Activated T-cell treated with anti-CD3 and anti-CD28 coated beads, Interleukin-2, amount 50 U/mL, for 72 hours (primary cell): ENCODE data around the gene BMP2. TPM values are rescaled to one million over a fixed set of nuclear protein-coding genes. Genes with fewer than 3 reads are reported as not detected.

Source experiments
- ATAC-seq, 2 donors: fragments of 150-1000 bp; cut with Tn5 transposase; replicated peaks in 1 of 2; 2 replicates each; pipeline ENCODE4 v1.10.0; 2021; ENCODE audit warnings: moderate library complexity in 2 of 2, mild to moderate bottlenecking in 1 of 2
- DNase-seq, 2 donors: peaks; one replicate each; pipeline ENCODE4 v3.0.0; 2021 to 2022; ENCODE audit warnings: mixed read lengths in 1 of 2
- H3K27ac Mint-ChIP-seq: one replicate; pipeline ENCODE4 v1.8.0; 2022; ENCODE audit warnings: mild to moderate bottlenecking, moderate library complexity, mixed read lengths
- H3K27me3 Mint-ChIP-seq: one replicate; pipeline ENCODE4 v1.8.0; 2022; ENCODE audit warnings: low read depth, mixed read lengths
- H3K36me3 Mint-ChIP-seq, 2 donors: one replicate each; pipeline ENCODE4 v1.8.0; 2022; ENCODE audit warnings: mixed read lengths in 2 of 2, mild to moderate bottlenecking in 1 of 2; ENCODE audit not compliant: insufficient read depth in 2 of 2
- H3K4me1 Mint-ChIP-seq: one replicate; pipeline ENCODE4 v1.8.0; 2022; ENCODE audit warnings: low read depth, mixed read lengths
- H3K4me3 Mint-ChIP-seq, 2 donors: one replicate each; pipeline ENCODE4 v1.8.0; 2022; ENCODE audit warnings: mild to moderate bottlenecking in 2 of 2, mixed read lengths in 2 of 2, moderate library complexity in 2 of 2
- H3K9me3 Mint-ChIP-seq, 2 donors: one replicate each; pipeline ENCODE4 v1.8.0; 2022; ENCODE audit warnings: mixed read lengths in 2 of 2
- total RNA-seq, 2 donors: library from RNA; stranded (reverse); gene quantifications; one replicate each; pipeline ENCODE4 v1.2.3, GENCODE V29; 2022

BMP2 gene
- total RNA-seq, 2 donors from 2014 or later: not detected

DNA sequence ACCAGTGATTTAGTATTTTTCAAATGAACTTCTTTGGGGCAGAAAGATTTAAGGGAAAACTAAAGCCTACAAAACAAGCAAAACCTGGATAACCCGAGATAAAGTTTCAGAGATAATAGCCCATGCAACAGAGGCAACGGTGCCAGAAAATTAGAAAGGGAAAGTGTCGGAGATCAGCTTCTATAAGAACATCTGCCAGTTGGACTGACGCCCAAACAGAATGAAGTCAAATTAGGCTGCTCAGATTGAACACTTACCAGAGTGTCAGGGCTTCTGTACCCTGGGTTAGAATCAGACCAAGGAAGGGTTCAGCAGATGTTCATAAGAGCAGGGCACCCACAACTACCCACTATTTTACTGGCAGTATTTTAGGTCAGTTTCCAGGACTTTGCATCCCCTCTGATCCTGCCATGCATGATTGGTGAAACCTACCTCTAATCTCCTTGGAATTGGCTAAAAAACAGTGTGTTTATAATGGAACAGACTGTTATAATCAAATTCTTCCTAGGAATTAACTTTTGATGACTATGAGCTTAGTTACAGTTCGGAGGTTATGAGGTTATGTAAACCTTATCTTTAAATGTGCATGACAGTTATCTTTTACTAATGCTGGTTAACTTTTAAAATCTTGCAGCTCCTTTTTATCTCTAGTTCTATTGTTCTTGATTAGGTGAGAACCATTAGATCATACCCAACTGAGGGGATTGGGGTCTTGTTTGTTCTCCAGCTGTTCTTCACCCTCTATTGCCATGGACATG, 13.1 kb downstream of the BMP2 start:
- no peak overlapping the region for H3K27ac Mint-ChIP-seq
- H3K27me3 Mint-ChIP-seq: no peaks in the 10 kb centered on the region
- ATAC-seq (no peak), DNase-seq (no peak)
- no peak overlapping the region for H3K4me3 Mint-ChIP-seq
- no peaks in the 10 kb centered on the region for H3K9me3 Mint-ChIP-seq
- H3K36me3 Mint-ChIP-seq: no peaks in the 10 kb centered on the region
- H3K4me1 Mint-ChIP-seq: no peaks in the 10 kb centered on the region

DNA sequence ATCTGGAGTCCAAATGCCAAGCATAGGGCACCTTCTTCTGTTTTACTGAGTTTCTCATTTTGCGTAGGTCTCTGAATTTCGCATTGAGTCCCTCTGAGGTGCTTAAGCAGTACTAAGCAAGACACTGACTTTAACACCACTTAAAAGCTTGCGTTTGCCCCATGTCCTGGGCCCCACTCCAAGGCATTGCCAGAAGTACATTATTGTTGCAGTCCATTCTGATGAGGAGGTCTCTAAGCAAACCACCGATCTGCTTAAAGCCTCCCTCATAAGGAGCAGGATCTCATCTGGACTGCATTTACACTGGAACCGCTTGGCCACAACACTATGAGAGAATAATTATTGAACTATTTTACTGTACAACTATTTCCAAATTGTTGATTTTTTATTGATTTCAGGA, 16.3 kb downstream of the BMP2 start:
- Mint-ChIP-seq H3K4me3 (no peak overlapping the region), H3K27ac (no peak overlapping the region), H3K27me3 (no peaks in the 10 kb centered on the region), H3K9me3 (peaks cover 0 to 3% of the 10 kb centered on the region in 2 donors), H3K36me3 (no peaks in the 10 kb centered on the region), H3K4me1 (no peaks in the 10 kb centered on the region)
- DNase-seq (no peak), ATAC-seq (no peak)

DNA sequence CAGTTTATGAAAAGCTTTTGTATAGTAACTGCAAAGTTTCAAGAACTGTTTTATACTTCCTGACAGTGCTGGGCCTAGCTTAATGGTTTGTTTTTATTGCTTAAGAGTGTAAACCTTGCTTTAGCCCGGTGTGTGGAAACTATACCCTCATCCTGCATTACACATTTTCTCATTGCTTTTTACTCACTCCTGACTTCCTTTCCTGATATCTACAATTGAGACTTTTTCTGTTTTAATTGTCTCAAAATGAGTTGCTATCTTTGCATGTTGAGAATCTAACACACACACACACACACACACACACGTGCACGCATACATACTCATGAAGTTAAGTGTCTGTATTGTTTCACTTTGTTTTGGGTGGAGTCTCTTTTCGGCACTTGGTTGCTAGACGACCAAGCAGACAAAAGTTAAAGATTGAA, 16.7 kb downstream of the BMP2 start:
- Mint-ChIP-seq H3K4me1 (no peaks in the 10 kb centered on the region), H3K27me3 (no peaks in the 10 kb centered on the region), H3K9me3 (peaks cover 0 to 3% of the 10 kb centered on the region in 2 donors), H3K36me3 (no peaks in the 10 kb centered on the region), H3K4me3 (no peak overlapping the region), H3K27ac (no peak overlapping the region)
- no peak for ATAC-seq
- DNase-seq: no peak

DNA sequence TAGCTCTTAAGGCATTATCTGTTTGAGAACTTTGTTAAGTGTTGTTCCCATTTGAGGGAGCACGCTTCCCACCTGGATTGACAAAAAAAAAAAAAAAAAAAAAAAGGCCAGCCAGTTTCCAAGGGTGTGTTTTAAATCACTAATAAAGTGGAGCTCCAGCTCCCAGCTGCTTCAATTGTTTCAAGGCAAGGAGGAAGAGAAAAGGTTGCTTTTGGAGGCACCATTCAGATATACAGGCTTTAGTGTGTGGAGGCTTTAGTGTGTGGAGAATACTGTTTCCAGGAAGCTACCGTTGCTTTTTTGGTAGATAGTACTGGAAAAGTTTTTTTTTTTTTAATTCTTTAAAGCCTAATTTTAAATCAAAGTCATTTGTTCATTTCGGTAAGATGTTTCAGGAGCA, 17.3 kb downstream of the BMP2 start:
- H3K27ac Mint-ChIP-seq: no peak overlapping the region
- DNase-seq: no peak
- H3K27me3 Mint-ChIP-seq: no peaks in the 10 kb centered on the region
- peaks cover 2 to 3% of the 10 kb centered on the region in 2 donors for H3K9me3 Mint-ChIP-seq
- ATAC-seq: no peak
- H3K4me1 Mint-ChIP-seq: no peaks in the 10 kb centered on the region
- H3K4me3 Mint-ChIP-seq: no peak overlapping the region
- no peaks in the 10 kb centered on the region for H3K36me3 Mint-ChIP-seq

DNA sequence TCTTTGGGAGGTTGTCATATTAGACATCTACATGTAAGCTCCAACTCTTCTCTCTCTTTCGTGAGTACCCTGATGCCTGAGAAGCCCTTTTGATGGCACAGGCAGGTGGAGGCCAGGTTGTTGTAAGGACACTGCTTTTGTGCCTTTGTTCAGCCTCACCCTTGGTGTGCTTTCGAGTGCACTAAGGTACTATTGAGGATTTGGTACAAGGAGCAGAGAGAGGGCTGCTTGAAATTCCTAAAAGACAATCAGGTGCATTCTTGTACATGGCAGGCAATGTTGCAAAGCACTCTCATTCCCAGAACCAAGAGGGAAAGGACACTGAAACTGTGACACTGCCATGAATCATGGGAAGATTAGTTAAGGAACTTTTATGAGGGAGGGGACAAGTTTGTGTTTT, 19.1 kb downstream of the BMP2 start:
- Mint-ChIP-seq H3K4me1 (no peaks in the 10 kb centered on the region), H3K27ac (no peak overlapping the region), H3K36me3 (no peaks in the 10 kb centered on the region), H3K4me3 (no peak overlapping the region), H3K27me3 (no peaks in the 10 kb centered on the region), H3K9me3 (peaks cover 2 to 3% of the 10 kb centered on the region in 2 donors)
- ATAC-seq (no peak), DNase-seq (no peak)

DNA sequence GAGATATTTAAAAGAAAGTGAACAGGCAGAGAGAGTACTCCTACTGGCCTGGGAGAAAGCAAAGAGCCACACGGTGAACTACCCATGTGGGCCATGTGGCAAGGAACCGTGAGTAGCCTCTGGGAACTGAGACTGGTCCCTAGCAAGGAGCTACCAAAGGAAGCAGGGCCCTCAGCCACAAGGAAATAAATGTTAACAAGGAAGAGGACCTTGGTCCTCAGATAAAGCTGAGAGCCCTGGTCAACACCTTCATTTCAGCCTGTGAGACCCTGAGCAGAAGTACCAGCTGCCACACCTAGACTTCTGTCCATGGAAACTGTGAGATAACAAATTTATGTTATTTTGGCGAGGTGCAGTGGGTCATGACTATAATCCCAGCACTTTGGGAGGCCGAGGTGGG, 25.3 kb downstream of the BMP2 start:
- ATAC-seq (no peak), DNase-seq (no peak)
- no peaks in the 10 kb centered on the region for H3K36me3 Mint-ChIP-seq
- H3K4me3 Mint-ChIP-seq: no peak overlapping the region
- no peaks in the 10 kb centered on the region for H3K27me3 Mint-ChIP-seq
- H3K9me3 Mint-ChIP-seq: peaks cover 4 to 5% of the 10 kb centered on the region in 2 donors
- no peak overlapping the region for H3K27ac Mint-ChIP-seq
- no peaks in the 10 kb centered on the region for H3K4me1 Mint-ChIP-seq

- H3K36me3 Mint-ChIP-seq: no peaks in the 10 kb centered on the region
Measured at GRCh38 chr20:6802227-6802626, 34.7 kb downstream of the BMP2 start.

GRCh38 chr20:6806275-6806674, 38.8 kb downstream of the BMP2 start:
- Mint-ChIP-seq H3K27ac (no peak overlapping the region), H3K36me3 (no peaks in the 10 kb centered on the region)
- no peak for DNase-seq

More at GRCh38 chr20:6802227-6802626, 34.7 kb downstream of the BMP2 start:
- no peaks in the 10 kb centered on the region for H3K27me3 Mint-ChIP-seq
- no peaks in the 10 kb centered on the region for H3K4me1 Mint-ChIP-seq
- no peak overlapping the region for H3K4me3 Mint-ChIP-seq
- no peak overlapping the region for H3K27ac Mint-ChIP-seq
- no peak for ATAC-seq
- H3K9me3 Mint-ChIP-seq: peaks cover 3 to 4% of the 10 kb centered on the region in 2 donors
- no peak for DNase-seq

DNA sequence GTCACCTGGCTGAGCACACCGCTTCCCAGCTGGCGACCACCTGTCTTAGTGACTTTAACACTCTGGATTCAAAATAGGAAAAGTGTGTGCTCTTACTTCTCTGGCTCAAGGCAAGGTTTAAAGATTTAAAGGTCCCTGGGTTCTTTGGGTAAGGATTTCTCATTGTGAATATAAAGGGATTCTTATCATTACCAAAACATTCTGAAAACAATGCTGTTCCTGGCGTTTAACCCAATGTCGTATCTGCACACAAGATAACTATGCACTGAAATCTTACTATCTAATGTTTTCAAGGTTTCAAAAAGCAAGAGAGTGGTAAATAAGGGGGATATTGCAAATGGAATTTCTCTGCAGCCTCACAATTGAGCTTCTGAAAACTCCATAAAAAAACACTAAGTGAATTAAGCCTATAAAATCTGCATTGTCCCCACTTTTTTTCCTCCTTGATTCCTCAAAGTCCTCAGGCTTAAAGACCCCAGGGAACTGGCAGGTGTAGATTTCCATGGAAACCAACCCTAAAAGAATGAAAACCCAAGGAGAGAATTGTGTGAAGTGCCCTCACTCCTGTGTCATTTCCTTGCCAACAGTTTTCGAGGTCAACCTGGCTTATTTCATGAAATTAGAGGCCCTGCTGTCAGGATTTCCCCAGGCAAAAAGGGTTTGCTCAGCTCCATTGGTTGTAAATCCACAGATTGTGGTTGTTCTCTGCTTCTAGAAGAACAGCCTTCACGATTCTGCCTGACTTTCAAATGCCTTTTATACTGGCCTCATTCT, 44.0 kb downstream of the BMP2 start:
- Mint-ChIP-seq H3K27me3 (no peaks in the 10 kb centered on the region), H3K4me3 (no peak overlapping the region), H3K27ac (no peak overlapping the region), H3K36me3 (peaks cover 0 to under 1% of the 10 kb centered on the region in 2 donors), H3K9me3 (peaks cover 0 to 2% of the 10 kb centered on the region in 2 donors), H3K4me1 (no peaks in the 10 kb centered on the region)
- DNase-seq (no peak), ATAC-seq (no peak)

More at GRCh38 chr20:6806275-6806674, 38.8 kb downstream of the BMP2 start:
- peaks cover 3 to 4% of the 10 kb centered on the region in 2 donors for H3K9me3 Mint-ChIP-seq
- no peak overlapping the region for H3K4me3 Mint-ChIP-seq
- no peaks in the 10 kb centered on the region for H3K4me1 Mint-ChIP-seq
- ATAC-seq: no peak
- no peaks in the 10 kb centered on the region for H3K27me3 Mint-ChIP-seq

DNA sequence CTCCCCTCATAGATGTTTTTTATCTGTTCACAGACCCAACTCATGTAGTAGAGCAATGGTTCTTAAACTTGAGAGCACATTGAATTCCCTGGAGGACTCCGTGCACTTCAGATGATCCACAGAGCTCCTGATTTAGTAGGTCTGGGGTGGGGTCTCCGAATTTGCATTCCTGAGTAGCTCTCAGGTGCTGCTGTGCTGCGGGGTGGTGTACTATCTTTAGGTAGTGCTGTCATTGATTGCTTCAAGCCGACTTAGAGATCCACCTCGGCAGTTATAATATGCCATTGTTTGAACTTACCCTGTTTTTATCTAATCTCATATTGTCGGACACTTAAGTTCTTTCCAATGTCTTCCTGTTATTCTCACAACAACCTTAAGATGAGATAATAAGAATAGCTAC, 45.0 kb downstream of the BMP2 start:
- no peak for ATAC-seq
- Mint-ChIP-seq H3K27me3 (no peaks in the 10 kb centered on the region), H3K27ac (no peak overlapping the region), H3K4me3 (no peak overlapping the region), H3K4me1 (no peaks in the 10 kb centered on the region), H3K36me3 (peaks cover 0 to 2% of the 10 kb centered on the region in 2 donors), H3K9me3 (peaks cover 0 to 3% of the 10 kb centered on the region in 2 donors)
- DNase-seq: no peak

GRCh38 chr20:6814945-6815344, 47.5 kb downstream of the BMP2 start:
- H3K4me3 Mint-ChIP-seq: no peak overlapping the region
- H3K9me3 Mint-ChIP-seq: peaks cover 0 to 4% of the 10 kb centered on the region in 2 donors
- H3K27ac Mint-ChIP-seq: no peak overlapping the region
- H3K27me3 Mint-ChIP-seq: no peaks in the 10 kb centered on the region
- H3K4me1 Mint-ChIP-seq: no peaks in the 10 kb centered on the region
- H3K36me3 Mint-ChIP-seq: peaks cover 0 to 3% of the 10 kb centered on the region in 2 donors
- DNase-seq (no peak), ATAC-seq (no peak)

DNA sequence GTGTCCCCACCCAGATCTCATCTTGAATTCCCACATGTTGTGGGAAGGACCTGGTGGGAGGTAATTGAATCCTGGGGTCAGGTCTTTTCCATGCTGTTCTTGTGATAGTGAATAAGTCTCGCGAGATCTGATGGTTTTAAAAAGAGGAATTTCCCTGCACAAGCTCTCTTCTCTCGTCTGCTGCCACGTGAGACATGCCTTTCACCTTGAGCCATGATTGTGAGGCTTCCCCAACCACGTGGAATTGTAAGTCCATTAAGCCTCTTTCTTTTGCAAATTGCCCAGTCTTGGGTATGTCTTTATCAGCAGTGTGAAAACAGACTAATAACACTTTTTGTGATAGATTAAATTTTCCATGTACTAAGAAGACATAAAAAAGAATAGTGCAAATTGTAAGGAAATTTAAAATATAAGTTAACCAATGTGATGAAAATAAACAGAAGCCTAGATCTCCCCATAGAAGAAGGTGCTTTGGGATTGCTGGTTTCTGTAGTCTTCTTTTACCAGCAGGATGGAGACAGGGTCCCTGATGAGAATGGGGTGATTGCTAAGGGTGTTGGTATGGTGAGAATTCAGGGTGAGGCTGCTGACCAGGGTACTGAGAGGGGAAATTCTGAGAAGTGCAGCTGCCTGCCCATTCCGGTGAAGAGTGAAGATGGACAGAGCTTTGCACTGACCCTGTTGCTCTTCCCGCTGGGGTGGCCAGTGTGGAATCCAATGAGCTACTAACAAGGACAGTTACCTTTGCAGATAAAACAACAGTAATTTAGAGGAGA, 50.7 kb downstream of the BMP2 start:
- Mint-ChIP-seq H3K27ac (no peak overlapping the region), H3K9me3 (peaks cover 0 to 4% of the 10 kb centered on the region in 2 donors), H3K36me3 (peaks cover 0 to 3% of the 10 kb centered on the region in 2 donors), H3K27me3 (no peaks in the 10 kb centered on the region), H3K4me1 (no peaks in the 10 kb centered on the region), H3K4me3 (no peak overlapping the region)
- ATAC-seq (no peak), DNase-seq (no peak)

DNA sequence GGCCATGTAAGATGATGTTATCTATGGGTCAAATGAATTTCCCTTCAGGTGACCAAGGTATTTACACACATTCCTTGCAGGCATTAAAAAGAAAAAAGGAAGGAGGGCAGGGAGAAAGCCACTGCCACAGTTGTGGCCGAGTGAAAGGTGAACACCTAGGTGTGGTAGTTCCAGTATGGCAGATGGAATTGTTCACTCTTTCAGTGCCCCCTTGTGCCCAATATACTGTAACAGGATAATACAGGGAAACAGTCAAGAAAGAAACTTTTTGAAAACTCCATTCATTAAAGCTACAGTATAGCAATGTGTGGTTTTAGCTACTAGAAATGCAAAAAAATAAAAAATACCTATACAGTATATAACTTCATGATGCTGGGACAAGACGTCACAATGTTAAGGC, 52.1 kb downstream of the BMP2 start:
- Mint-ChIP-seq H3K4me1 (no peaks in the 10 kb centered on the region), H3K36me3 (peaks cover 0 to 3% of the 10 kb centered on the region in 2 donors), H3K27me3 (no peaks in the 10 kb centered on the region), H3K27ac (no peak overlapping the region), H3K4me3 (no peak overlapping the region), H3K9me3 (peaks cover 0 to 4% of the 10 kb centered on the region in 2 donors)
- DNase-seq (no peak), ATAC-seq (no peak)
